Right forelimb (tissue), 1 donor: ENCODE results near the gene RPS6KC1.
"Not testable (repeated sequence)": the region's sequence is repeated elsewhere in the genome, so short reads cannot be mapped to it uniquely, and the experiment has no call there.

Experiments
- DNase-seq: peaks from one replicate; pipeline ENCODE4 v3.0.0-alpha.2; 2018

The RPS6KC1 gene

GRCh38 chr1:213107613-213108012 lies 56.6 kb downstream of the RPS6KC1 start:
- no peak for DNase-seq

GRCh38 chr1:213110349-213111300 lies 59.6 kb downstream of the RPS6KC1 start:
- DNase-seq, result no peak

- no peak for DNase-seq
Observed at GRCh38 chr1:213111502-213111901, 60.5 kb downstream of the RPS6KC1 start.

- not testable (repeated sequence) for DNase-seq
Observed at GRCh38 chr1:213112723-213113122, 61.7 kb downstream of the RPS6KC1 start.

GRCh38 chr1:213117699-213118180 lies 66.7 kb downstream of the RPS6KC1 start:
- not testable (repeated sequence) for DNase-seq

GRCh38 chr1:213119794-213120193 lies 68.8 kb downstream of the RPS6KC1 start:
- no peak for DNase-seq

GRCh38 chr1:213120386-213120785 lies 69.3 kb downstream of the RPS6KC1 start:
- DNase-seq, result no peak

GRCh38 chr1:213120961-213121360 lies 69.9 kb downstream of the RPS6KC1 start:
- no peak for DNase-seq

- no peak for DNase-seq
Observed at GRCh38 chr1:213122514-213122929, 71.5 kb downstream of the RPS6KC1 start.

GRCh38 chr1:213123087-213123486 lies 72.0 kb downstream of the RPS6KC1 start:
- DNase-seq, result no peak

- DNase-seq, result no peak
Observed at GRCh38 chr1:213123536-213123935, 72.5 kb downstream of the RPS6KC1 start.

GRCh38 chr1:213124590-213124989 lies 73.5 kb downstream of the RPS6KC1 start:
- DNase-seq, result no peak

- no peak for DNase-seq
Observed at GRCh38 chr1:213125643-213126042, 74.6 kb downstream of the RPS6KC1 start.

- DNase-seq, result no peak
Observed at GRCh38 chr1:213127074-213127473, 76.0 kb downstream of the RPS6KC1 start.

- DNase-seq, result no peak
Observed at GRCh38 chr1:213131851-213132655, 81.0 kb downstream of the RPS6KC1 start.

- DNase-seq, result no peak
Observed at GRCh38 chr1:213135572-213135971, 84.5 kb downstream of the RPS6KC1 start.

GRCh38 chr1:213136190-213136917 lies 85.3 kb downstream of the RPS6KC1 start:
- DNase-seq, result no peak

- DNase-seq, result no peak
Observed at GRCh38 chr1:213138391-213138790, 87.3 kb downstream of the RPS6KC1 start.

- no peak for DNase-seq
Observed at GRCh38 chr1:213138892-213139291, 87.9 kb downstream of the RPS6KC1 start.

- no peak for DNase-seq
Observed at GRCh38 chr1:213148905-213149304, 97.9 kb downstream of the RPS6KC1 start.

GRCh38 chr1:213150090-213150489 lies 99.0 kb downstream of the RPS6KC1 start:
- DNase-seq, result not testable (repeated sequence)

- DNase-seq, result no peak
Observed at GRCh38 chr1:213154056-213154685, 103.1 kb downstream of the RPS6KC1 start.
